ENCODE data around the gene JUP. TPM values are rescaled to one million over a fixed set of nuclear protein-coding genes. Genes with fewer than 3 reads are reported as not detected.

Gene JUP
- total RNA-seq, 2 donors from 2014 or later: 0.14 to 1.0 TPM

- no peaks in the 10 kb centered on the region for H3K27me3 Mint-ChIP-seq
- ATAC-seq (no peak), DNase-seq (ENCODE audit: low spot score) (no peak)
- no peak overlapping the region for H3K27ac Mint-ChIP-seq
- no peaks in the 10 kb centered on the region for H3K9me3 Mint-ChIP-seq
- H3K36me3 Mint-ChIP-seq: no peaks in the 10 kb centered on the region
- peaks cover 13 to 20% of the 10 kb centered on the region in 2 donors for H3K4me1 Mint-ChIP-seq (ENCODE audit: low read depth in 2 of 2)
- H3K4me3 Mint-ChIP-seq: no peak overlapping the region
Observed at GRCh38 chr17:41814195-41814594, 27.7 kb upstream of the JUP start.

GRCh38 chr17:41813699-41814124, 27.2 kb upstream of the JUP start:
- Mint-ChIP-seq H3K4me1 (ENCODE audit: low read depth in 2 of 2) (peaks cover 13 to 20% of the 10 kb centered on the region in 2 donors), H3K36me3 (no peaks in the 10 kb centered on the region), H3K27ac (peak overlapping the region; percentile 18 to 21), H3K4me3 (peak overlapping the region; percentile 74), H3K27me3 (no peaks in the 10 kb centered on the region), H3K9me3 (no peaks in the 10 kb centered on the region)
- ATAC-seq (no peak), DNase-seq (ENCODE audit: low spot score) (no peak)

- H3K4me3 Mint-ChIP-seq: peak overlapping the region; percentile 74
Observed at GRCh38 chr17:41813152-41813680, 26.7 kb upstream of the JUP start.

GRCh38 chr17:41812381-41813151, 26.1 kb upstream of the JUP start, which contains the start of gene FKBP10:
Gene FKBP10 (plus strand): TSS chr17:41813004. CDS start chr17:41813035, 31 bp downstream.
- peak within 1 kb of the TSS; percentile 33 to 89 for H3K27ac Mint-ChIP-seq
- peak within 1 kb of the TSS; percentile 93 for H3K4me3 Mint-ChIP-seq
- DNase-seq (ENCODE audit: low spot score): no peak
- no peaks in the 10 kb centered on the region for H3K36me3 Mint-ChIP-seq
- no peaks in the 10 kb centered on the region for H3K27me3 Mint-ChIP-seq
- peak in 1 of 2 donors; percentile 1 for ATAC-seq
- H3K9me3 Mint-ChIP-seq: no peaks in the 10 kb centered on the region
- H3K4me1 Mint-ChIP-seq (ENCODE audit: low read depth in 2 of 2): peaks cover 13 to 20% of the 10 kb centered on the region in 2 donors

More at GRCh38 chr17:41813152-41813680, 26.7 kb upstream of the JUP start:
- Mint-ChIP-seq H3K9me3 (no peaks in the 10 kb centered on the region), H3K27me3 (no peaks in the 10 kb centered on the region), H3K36me3 (no peaks in the 10 kb centered on the region), H3K27ac (peak overlapping the region; percentile 18 to 21), H3K4me1 (ENCODE audit: low read depth in 2 of 2) (peaks cover 13 to 20% of the 10 kb centered on the region in 2 donors)
- DNase-seq (ENCODE audit: low spot score) (no peak), ATAC-seq (no peak)

DNA sequence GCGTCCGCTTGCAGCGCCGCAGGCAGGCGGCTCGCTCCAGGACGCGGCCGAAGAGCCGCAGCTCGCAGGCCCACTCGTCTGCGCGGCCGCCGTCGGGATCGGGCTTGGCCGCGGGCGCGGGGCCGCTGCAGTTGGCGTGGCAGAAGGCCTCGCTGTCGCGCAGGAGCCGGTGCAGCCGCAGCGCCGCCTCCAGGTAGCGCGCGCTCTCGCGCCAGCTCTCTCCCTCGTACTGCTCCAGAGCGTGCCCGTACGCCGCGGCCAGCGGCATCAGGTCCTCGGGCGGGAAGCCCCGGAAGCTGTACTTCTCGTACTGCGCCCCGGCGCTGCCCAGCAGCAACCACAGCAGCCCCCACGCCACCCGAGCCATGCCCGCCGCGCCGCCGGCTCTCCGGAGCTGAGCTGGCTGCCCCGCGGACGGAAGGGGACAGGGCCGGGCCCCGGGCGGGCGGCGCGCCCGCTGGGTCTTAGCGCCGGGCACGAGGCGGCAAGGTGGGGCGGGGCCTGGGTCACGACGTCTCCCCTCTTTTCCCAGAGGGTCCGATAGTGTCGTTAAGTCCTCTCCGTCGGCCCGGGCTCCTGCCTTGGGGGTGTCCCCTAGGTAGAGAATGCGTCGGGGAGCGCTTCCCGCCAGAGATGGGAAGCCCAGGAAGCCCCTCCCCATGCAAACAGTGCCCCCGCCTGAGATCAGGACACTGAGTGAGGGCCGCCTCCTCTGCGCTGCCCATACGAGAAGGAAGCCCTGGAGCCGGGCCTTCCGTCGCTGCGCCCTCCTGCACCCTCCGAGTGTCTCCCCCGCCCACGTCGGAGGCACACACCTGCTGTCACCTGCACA, 25.3 kb upstream of the JUP start, which contains the start of gene P3H4:
P3H4 (minus strand) TSS at position 401 of the 832 bp plus-strand sequence; CDS start at position 367, 34 bp downstream.
- Mint-ChIP-seq H3K4me1 (ENCODE audit: low read depth in 2 of 2) (peaks cover 13 to 20% of the 10 kb centered on the region in 2 donors), H3K36me3 (no peaks in the 10 kb centered on the region), H3K9me3 (no peaks in the 10 kb centered on the region), H3K4me3 (peak within 1 kb of the TSS; percentile 93), H3K27me3 (no peaks in the 10 kb centered on the region), H3K27ac (peak within 1 kb of the TSS; percentile 33 to 89)
- peak; percentile 89 to 92 for ATAC-seq
- DNase-seq (ENCODE audit: low spot score): peak; percentile 84

DNA sequence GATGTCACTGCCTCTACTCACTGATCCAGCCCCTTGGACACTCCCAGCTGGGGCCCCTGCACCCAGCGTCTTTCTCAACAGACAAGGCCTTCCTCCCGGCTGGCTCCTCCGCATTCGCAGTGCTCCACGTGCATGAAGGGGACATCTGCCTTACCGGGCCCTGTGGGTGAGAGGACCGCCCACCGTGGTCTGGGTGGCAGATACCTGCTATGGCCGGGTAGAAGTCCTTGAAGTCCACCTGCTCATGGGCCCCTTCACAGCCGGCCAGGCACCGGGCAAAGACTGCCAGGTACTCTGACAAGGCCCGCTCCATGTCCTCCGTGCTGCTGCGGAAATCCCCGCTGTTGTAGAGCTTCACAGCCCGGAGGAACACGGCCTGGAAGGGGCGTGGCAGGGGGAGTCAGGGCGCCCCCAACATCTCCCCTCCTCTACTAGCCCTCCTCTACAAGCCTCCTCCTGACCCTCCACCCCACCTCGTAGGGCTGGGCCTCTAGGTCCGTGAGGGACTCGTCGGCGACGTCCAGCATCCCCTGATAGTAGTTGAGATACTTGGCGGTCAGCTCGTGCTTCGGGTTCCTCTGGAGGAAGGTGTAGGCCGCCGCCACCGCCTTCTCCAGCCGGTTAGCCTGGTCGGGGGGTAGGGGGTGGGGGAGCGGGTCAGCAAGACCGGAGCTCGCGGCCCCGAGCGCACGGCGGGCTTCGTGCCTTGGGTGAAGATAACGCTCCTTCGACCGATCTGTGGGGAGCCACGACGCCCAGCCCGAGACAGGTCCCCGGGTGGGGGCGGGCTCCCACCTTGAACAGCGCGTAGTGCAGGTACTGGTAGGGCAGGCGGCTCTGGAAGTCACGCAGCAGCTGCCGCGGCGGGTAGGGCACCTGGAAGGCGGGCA, 24.4 kb upstream of the JUP start:
- DNase-seq (ENCODE audit: low spot score) (no peak), ATAC-seq (peak in 1 of 2 donors; percentile 15)
- peak overlapping the region; percentile 93 for H3K4me3 Mint-ChIP-seq
- H3K9me3 Mint-ChIP-seq: no peaks in the 10 kb centered on the region
- H3K4me1 Mint-ChIP-seq (ENCODE audit: low read depth in 2 of 2): peaks cover 13 to 20% of the 10 kb centered on the region in 2 donors
- no peaks in the 10 kb centered on the region for H3K27me3 Mint-ChIP-seq
- no peaks in the 10 kb centered on the region for H3K36me3 Mint-ChIP-seq
- H3K27ac Mint-ChIP-seq: no peak overlapping the region

DNA sequence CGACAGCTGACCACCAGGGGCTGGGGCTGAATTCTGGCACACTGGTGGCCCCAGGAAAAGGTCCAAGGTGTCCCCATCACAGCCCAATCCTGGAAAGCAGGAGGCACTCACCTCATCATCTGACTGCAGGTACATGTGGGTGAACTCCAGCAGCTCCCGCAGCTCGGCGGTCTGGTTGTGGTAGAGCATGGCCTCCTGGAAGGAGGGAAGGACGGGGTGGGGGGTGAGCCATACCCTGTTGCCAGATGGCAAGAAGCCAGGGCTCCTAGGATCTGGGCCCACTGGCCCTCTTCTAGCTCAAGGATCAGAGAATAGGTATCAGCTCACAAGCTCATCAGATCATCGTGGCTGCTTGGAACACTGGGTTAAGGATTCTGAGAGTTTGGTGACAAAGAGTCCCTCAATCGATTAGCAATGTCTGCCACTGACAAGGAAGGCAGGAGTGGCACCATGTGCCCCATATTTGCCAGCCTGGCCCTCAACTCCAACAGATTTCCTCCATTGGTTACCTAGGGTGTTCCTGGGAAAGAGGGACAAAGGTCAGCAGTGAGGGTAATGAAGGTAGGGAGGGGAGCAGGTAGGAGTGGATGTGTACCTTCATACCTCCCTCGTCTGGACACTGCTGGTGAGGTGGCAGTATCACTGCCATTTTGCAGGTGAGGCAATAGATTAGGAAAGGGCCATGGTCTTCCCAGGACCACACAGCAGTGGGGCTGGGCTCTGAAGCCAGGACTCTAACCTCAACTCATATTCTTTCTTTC, 20.4 kb upstream of the JUP start:
- DNase-seq (ENCODE audit: low spot score) (no peak), ATAC-seq (no peak)
- Mint-ChIP-seq H3K36me3 (no peaks in the 10 kb centered on the region), H3K9me3 (no peaks in the 10 kb centered on the region), H3K4me3 (no peak overlapping the region), H3K27ac (no peak overlapping the region), H3K4me1 (ENCODE audit: low read depth in 2 of 2) (peaks cover 7 to 15% of the 10 kb centered on the region in 2 donors), H3K27me3 (no peaks in the 10 kb centered on the region)

DNA sequence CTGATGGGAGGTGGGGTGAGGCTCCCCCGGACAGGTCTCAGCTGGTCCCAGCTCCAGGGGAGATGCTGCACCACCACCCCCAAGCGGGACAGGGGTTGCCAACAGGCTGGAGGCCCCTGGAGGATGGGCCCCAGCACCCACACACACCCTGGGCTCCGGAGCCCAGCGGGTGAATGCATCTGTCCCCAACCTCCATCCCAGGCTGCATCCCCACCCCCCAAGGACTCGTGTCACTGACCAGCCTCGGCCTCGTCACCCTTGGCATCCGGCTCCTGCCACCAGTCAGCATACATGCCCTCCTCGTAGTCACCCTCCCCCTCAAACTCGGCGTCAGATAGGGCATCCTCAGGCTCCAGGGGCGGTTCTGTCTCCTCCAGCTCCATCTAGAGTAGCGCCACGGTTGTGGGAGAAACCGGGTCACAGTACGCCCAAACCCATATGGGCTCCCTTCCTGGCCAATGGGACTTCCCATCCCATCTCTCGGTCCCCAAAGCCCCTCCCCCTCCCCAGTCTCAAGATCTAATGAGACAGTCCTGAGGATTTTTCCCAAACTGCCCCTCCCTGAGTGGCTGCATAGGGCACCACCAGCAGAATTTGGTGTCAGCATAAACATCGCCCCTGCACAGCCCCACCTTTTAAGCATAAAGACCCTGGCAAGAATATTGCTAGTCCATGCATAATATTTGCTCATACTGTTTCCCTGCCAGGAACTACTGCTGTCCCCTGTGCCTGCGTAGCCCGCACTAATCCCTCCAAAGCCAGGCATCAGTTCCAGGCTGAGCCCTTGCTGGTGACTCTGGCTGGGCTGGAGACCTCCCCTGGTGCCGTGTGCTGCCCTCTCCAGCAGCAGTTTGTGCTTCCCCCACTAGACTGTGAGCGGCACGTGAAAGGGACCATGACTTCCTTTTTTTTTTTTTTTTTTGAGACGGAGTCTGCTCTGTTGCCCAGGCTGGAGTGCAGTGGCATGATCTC, 16.8 kb upstream of the JUP start:
- Mint-ChIP-seq H3K27me3 (no peaks in the 10 kb centered on the region), H3K27ac (no peak overlapping the region), H3K4me1 (ENCODE audit: low read depth in 2 of 2) (peaks cover 4 to 5% of the 10 kb centered on the region in 2 donors), H3K36me3 (no peaks in the 10 kb centered on the region), H3K4me3 (no peak overlapping the region), H3K9me3 (no peaks in the 10 kb centered on the region)
- ATAC-seq (no peak), DNase-seq (ENCODE audit: low spot score) (no peak)

DNA sequence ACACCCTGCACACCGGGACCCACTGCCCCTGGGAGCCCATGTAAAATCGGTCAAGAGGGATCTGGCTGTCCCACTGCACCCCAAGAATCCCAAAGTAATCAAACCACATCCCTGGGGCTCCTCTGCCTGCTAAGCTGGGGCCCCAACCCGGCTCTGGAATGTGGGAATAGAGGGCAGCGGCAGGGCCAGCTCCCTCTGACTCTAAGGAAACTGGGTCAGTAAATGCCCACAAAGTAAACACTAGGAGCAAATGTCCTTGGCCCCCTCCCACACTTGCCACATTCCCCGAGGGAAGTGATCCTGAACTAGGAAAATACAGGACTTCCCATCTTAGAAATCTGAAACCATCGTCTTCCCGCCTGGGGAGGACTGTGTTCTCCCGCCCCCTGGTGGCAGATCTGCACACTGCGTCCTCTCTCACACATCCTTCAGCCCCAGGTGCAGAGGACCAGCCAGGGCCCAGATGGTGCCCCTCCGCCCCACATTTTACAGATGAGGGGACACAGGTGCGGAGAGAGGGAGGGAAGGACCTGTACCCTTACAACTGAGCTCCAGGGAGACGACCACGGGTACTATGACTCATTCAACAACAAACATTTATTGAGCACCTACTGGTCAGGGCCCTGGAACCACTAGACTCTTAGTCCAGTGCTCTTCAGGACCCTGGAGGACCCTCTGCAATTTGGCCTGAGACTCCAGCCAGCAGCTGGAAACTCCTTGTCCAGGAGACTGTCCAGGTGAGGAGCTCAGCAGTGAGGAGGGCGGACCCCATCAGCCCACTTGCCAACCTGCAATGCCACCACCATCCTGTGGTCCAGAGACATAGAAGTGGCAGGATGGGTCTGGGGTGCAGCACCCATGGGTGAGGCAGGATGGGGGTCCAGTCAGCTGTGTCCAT, 15.1 kb upstream of the JUP start:
- DNase-seq (ENCODE audit: low spot score) (no peak), ATAC-seq (peak; percentile 74 to 82)
- Mint-ChIP-seq H3K27ac (no peak overlapping the region), H3K4me1 (ENCODE audit: low read depth in 2 of 2) (peaks cover 4 to 5% of the 10 kb centered on the region in 2 donors), H3K9me3 (no peaks in the 10 kb centered on the region), H3K4me3 (no peak overlapping the region), H3K36me3 (no peaks in the 10 kb centered on the region), H3K27me3 (no peaks in the 10 kb centered on the region)

DNA sequence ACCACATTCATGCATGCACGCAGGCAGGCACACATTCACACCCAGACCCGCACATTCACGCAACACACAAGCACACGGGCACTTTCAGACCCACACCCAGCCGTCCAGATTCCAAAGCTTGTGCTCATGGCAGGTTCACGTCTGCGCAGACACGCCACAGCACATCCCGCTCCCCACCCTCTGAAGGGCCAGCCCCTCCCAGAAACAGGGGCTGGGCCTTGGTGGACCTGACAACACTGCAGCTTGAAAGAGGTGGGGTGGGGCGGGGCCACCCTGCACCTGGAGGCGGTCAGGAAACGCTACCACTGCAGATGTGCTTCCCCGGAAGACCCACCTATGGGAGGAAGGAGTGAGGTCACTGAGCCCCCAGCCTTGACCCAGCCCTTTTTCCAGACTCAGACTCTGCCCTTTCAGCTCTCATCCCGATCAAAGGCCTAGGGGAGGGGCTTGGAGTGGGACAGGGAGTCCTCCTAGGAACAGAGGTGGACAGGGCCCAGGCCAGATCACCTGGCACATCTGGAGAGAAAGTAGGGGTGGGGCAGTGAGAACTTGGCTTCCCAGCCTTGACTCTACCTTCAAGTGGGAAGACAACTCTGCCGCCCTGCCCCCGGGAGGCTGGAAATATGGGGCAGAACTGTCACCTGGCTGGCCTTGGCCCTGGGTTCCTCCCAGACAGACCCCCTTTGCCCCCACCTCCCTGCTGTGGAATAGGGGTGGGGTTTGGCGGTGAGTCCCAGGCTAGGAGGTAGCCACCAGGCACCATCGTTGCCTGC, 14.3 kb upstream of the JUP start:
- no peaks in the 10 kb centered on the region for H3K9me3 Mint-ChIP-seq
- no peaks in the 10 kb centered on the region for H3K36me3 Mint-ChIP-seq
- H3K27ac Mint-ChIP-seq: no peak overlapping the region
- peaks cover 4 to 5% of the 10 kb centered on the region in 2 donors for H3K4me1 Mint-ChIP-seq (ENCODE audit: low read depth in 2 of 2)
- no peak for DNase-seq (ENCODE audit: low spot score)
- no peak for ATAC-seq
- H3K4me3 Mint-ChIP-seq: no peak overlapping the region
- no peaks in the 10 kb centered on the region for H3K27me3 Mint-ChIP-seq
